Right atrium auricular region (tissue), 2 donors: Measurements from ENCODE around the gene RBM33. TPM values are rescaled to one million over a fixed set of nuclear protein-coding genes. Genes with fewer than 3 reads are reported as not detected.

Experiments used
- DNase-seq: peaks from one replicate; pipeline ENCODE4 v3.0.0-alpha.2; 2019; ENCODE audit warnings: low spot score
- H3K27ac ChIP-seq, 2 donors: fragments of 200-600 bp; sonication (generic); 1 replicate in 1 of 2; 2 replicates in 1 of 2; pipeline ENCODE4 v1.5.1; 2016 to 2019
- H3K27me3 ChIP-seq, 2 donors: fragments of 200-600 bp; sonication (generic); one replicate each; pipeline versions ENCODE4 v1.5.1 to v1.6.0; 2017 to 2019
- H3K36me3 ChIP-seq: fragments of 200-600 bp; sonication (generic); one replicate; pipeline ENCODE4 v1.5.1; 2016
- H3K4me1 ChIP-seq, 2 donors: fragments of 200-600 bp; sonication (generic); one replicate each; pipeline versions ENCODE4 v1.5.1 to v1.6.0; 2017 to 2019
- H3K4me3 ChIP-seq, 2 donors: fragments of 200-600 bp; sonication (generic); 1 replicate in 1 of 2; 2 replicates in 1 of 2; pipeline ENCODE4 v1.5.1; 2017 to 2019; ENCODE audit warnings: mild to moderate bottlenecking in 1 of 2, moderate library complexity in 1 of 2
- H3K9me3 ChIP-seq, 2 donors: fragments of 200-600 bp; sonication (generic); one replicate each; pipeline ENCODE4 v1.5.1; 2019
- CTCF ChIP-seq, 2 donors: fragments of 200-600 bp; sonication (generic); IDR thresholded peaks; one replicate each; pipeline ENCODE4 v1.5.1; 2019; ENCODE audit warnings: antibody characterized with exemption in 2 of 2
- total RNA-seq, 2 donors: library from RNA; depleted of rRNA; stranded (reverse); fragments of >200 nt; gene quantifications; one replicate each; pipeline ENCODE4 v1.1.0, GENCODE V29; 2016

Gene RBM33
- total RNA-seq, 2 donors from 2014 or later: 15.4 to 21.0 TPM

GRCh38 chr7:155741805-155742204, 97.3 kb downstream of the RBM33 start:
- Histone ChIP-seq H3K4me1 (no peaks in the 10 kb centered on the region), H3K27ac (no peak overlapping the region), H3K4me3 (no peak overlapping the region), H3K27me3 (no peaks in the 10 kb centered on the region), H3K36me3 (peaks cover 72% of the 10 kb centered on the region), H3K9me3 (no peaks in the 10 kb centered on the region)
- TF ChIP-seq CTCF (IDR thresholded peaks at IDR 0.05): no peak
- DNase-seq: no peak

GRCh38 chr7:155743177-155743576, 98.7 kb downstream of the RBM33 start:
- no peaks in the 10 kb centered on the region for H3K27me3 ChIP-seq
- H3K36me3 ChIP-seq: peaks cover 63% of the 10 kb centered on the region
- H3K4me1 ChIP-seq: no peaks in the 10 kb centered on the region
- H3K27ac ChIP-seq: no peak overlapping the region
- DNase-seq: no peak
- no peak overlapping the region for H3K4me3 ChIP-seq
- no peak for TF ChIP-seq CTCF (IDR thresholded peaks at IDR 0.05)
- H3K9me3 ChIP-seq: no peaks in the 10 kb centered on the region

GRCh38 chr7:155744971-155745683, 100.7 kb downstream of the RBM33 start:
- peaks cover 51% of the 10 kb centered on the region for H3K36me3 ChIP-seq
- H3K4me1 ChIP-seq: no peaks in the 10 kb centered on the region
- no peak for TF ChIP-seq CTCF (IDR thresholded peaks at IDR 0.05)
- H3K27ac ChIP-seq: no peak overlapping the region
- H3K27me3 ChIP-seq: no peaks in the 10 kb centered on the region
- no peaks in the 10 kb centered on the region for H3K9me3 ChIP-seq
- no peak overlapping the region for H3K4me3 ChIP-seq
- no peak for DNase-seq

GRCh38 chr7:155745737-155746136, 101.3 kb downstream of the RBM33 start:
- H3K4me1 ChIP-seq: no peaks in the 10 kb centered on the region
- peaks cover 46% of the 10 kb centered on the region for H3K36me3 ChIP-seq
- no peaks in the 10 kb centered on the region for H3K27me3 ChIP-seq
- H3K27ac ChIP-seq: no peak overlapping the region
- no peak for DNase-seq
- no peak overlapping the region for H3K4me3 ChIP-seq
- H3K9me3 ChIP-seq: no peaks in the 10 kb centered on the region
- no peak for TF ChIP-seq CTCF (IDR thresholded peaks at IDR 0.05)

GRCh38 chr7:155746188-155746587, 101.7 kb downstream of the RBM33 start:
- H3K27me3 ChIP-seq: no peaks in the 10 kb centered on the region
- H3K4me1 ChIP-seq: no peaks in the 10 kb centered on the region
- H3K9me3 ChIP-seq: no peaks in the 10 kb centered on the region
- no peak for TF ChIP-seq CTCF (IDR thresholded peaks at IDR 0.05)
- H3K27ac ChIP-seq: no peak overlapping the region
- peaks cover 41% of the 10 kb centered on the region for H3K36me3 ChIP-seq
- no peak for DNase-seq
- H3K4me3 ChIP-seq: no peak overlapping the region

- H3K36me3 ChIP-seq: peaks cover 31% of the 10 kb centered on the region
- peaks cover 0 to 3% of the 10 kb centered on the region in 2 donors for H3K4me1 ChIP-seq
- no peak overlapping the region for H3K27ac ChIP-seq
- H3K9me3 ChIP-seq: no peaks in the 10 kb centered on the region
- TF ChIP-seq CTCF (IDR thresholded peaks at IDR 0.05): no peak
- no peak overlapping the region for H3K4me3 ChIP-seq
- no peaks in the 10 kb centered on the region for H3K27me3 ChIP-seq
- no peak for DNase-seq
Observed at GRCh38 chr7:155747209-155747608, 102.7 kb downstream of the RBM33 start.
